Stomach (tissue), 9 donors: Measurements from ENCODE around the gene MTHFD2. TPM values are rescaled to one million over a fixed set of nuclear protein-coding genes. Genes with fewer than 3 reads are reported as not detected.

Experiments
- DNase-seq, 2 donors: peaks; one replicate each; pipeline versions ENCODE4 v3.0.0 to v3.0.0-alpha.2; 2013 to 2019
- H3K27ac ChIP-seq, 5 donors: fragments of 200-600 bp in 4 of 5; sonication (generic) in 4 of 5; one replicate each; pipeline ENCODE4 v1.5.1; 2013 to 2019; ENCODE audit warnings: mild to moderate bottlenecking in 1 of 5, moderate library complexity in 1 of 5
- H3K27me3 ChIP-seq, 3 donors: fragments of 200-600 bp; sonication (generic); one replicate each; pipeline ENCODE4 v1.5.1; 2017 to 2019; ENCODE audit warnings: mixed run types in 1 of 3
- H3K36me3 ChIP-seq, 4 donors: fragments of 200-600 bp; sonication (generic); 1 replicate in 3 of 4; 2 replicates in 1 of 4; pipeline ENCODE4 v1.5.1; 2016 to 2019
- H3K4me1 ChIP-seq, 4 donors: fragments of 200-600 bp; sonication (generic); one replicate each; pipeline ENCODE4 v1.5.1; 2016 to 2019
- H3K4me3 ChIP-seq, 4 donors: fragments of 200-600 bp; sonication (generic) in 3 of 4; one replicate each; pipeline ENCODE4 v1.5.1; 2016 to 2019; ENCODE audit warnings: mild to moderate bottlenecking in 1 of 4
- H3K9me3 ChIP-seq, 4 donors: fragments of 200-600 bp; sonication (generic); one replicate each; pipeline ENCODE4 v1.5.1; 2016 to 2019
- CTCF ChIP-seq, 7 experiments: fragments of 450-650 bp in 4 of 7; fragments of 200-600 bp in 3 of 7; sonication (generic) in 3 of 7; IDR thresholded peaks; one replicate each; pipeline ENCODE4 v1.5.1; 2016 to 2019; ENCODE audit warnings: antibody characterized with exemption in 7 of 7, control low read depth in 2 of 7, mild to moderate bottlenecking in 1 of 7
- EP300 ChIP-seq: sonication (generic); formaldehyde crosslinking; IDR thresholded peaks from one replicate; pipeline ENCODE4 v1.6.1; 2017; ENCODE audit warnings: antibody characterized with exemption
- POLR2A ChIP-seq, 4 donors: fragments of 450-650 bp; IDR thresholded peaks; one replicate each; pipeline ENCODE4 v1.6.1; 2016; ENCODE audit warnings: antibody characterized with exemption in 4 of 4, control low read depth in 2 of 4, mild to moderate bottlenecking in 1 of 4, moderate library complexity in 1 of 4
- POLR2AphosphoS5 ChIP-seq, 3 donors: sonication (generic); formaldehyde crosslinking; IDR thresholded peaks; one replicate each; pipeline ENCODE4 v1.6.1; 2016; ENCODE audit warnings: antibody characterized with exemption in 3 of 3
- WGBS, 5 donors: extraction: QIAGEN DNeasy Blood & Tissue Kit in 3 of 5; methylation state at CpG; one replicate each; pipeline versions ENCODE4 v1.1.5 to v1.1.7; 2013 to 2018; 5-methylcytosine and 5-hydroxymethylcytosine counted together
- intact Hi-C: fragments of 100-400 bp; cut with DNase I; formaldehyde crosslinking; loops from one replicate; pipeline ENCODE4 v1.15.1; 2023; ENCODE audit warnings: low total_unique reads
- polyA plus RNA-seq, 3 donors: library from polyadenylated mRNA; stranded (reverse); fragments of 200-250 nt; gene quantifications; one replicate each; pipeline ENCODE4 v1.2.3, GENCODE V29; 2013
- total RNA-seq, 5 donors: library from RNA; depleted of rRNA; stranded (reverse); fragments of >200 nt; gene quantifications; one replicate each; pipeline versions ENCODE4 v1.1.0 to v1.2.3, GENCODE V29; 2014 to 2016
- donor health status: healthy with polysubstance abuse.
- donor health status: Bipolar disorder and iron deficiency.
- donor health status: healthy.

Gene MTHFD2
- total and polyA plus RNA-seq, 8 donors: 4.3 to 54.1 (median 39.5) TPM

- Histone ChIP-seq H3K27ac (peak overlapping the region in 1 of 5 donors; percentile 41), H3K9me3 (no peaks in the 10 kb centered on the region), H3K36me3 (peaks cover 26 to 76% (median 69%) of the 10 kb centered on the region in 4 donors), H3K27me3 (no peaks in the 10 kb centered on the region), H3K4me3 (no peak overlapping the region), H3K4me1 (peaks cover 0 to 11% (median 5%) of the 10 kb centered on the region in 4 donors)
- no peak for TF ChIP-seq CTCF (IDR thresholded peaks at IDR 0.05)
- TF ChIP-seq EP300: no peak
- no peak for TF ChIP-seq POLR2A (IDR thresholded peaks at IDR 0.05)
- WGBS, 5 donors: 54 to 75% (median 64%) methylated on average over 2 of the region's 2 CpGs
- intact Hi-C loops: no loop called here
- DNase-seq: no peak
Measured at GRCh38 chr2:74152954-74153353, 45.5 kb upstream of the MTHFD2 start.

GRCh38 chr2:74155830-74156229 is 42.6 kb upstream of the MTHFD2 start:
- H3K36me3 ChIP-seq: peaks cover 53 to 97% (median 92%) of the 10 kb centered on the region in 4 donors

GRCh38 chr2:74162951-74163350 is 35.5 kb upstream of the MTHFD2 start:
- Histone ChIP-seq H3K9me3 (peaks cover 0 to 5% (median 0%) of the 10 kb centered on the region in 4 donors), H3K27me3 (no peaks in the 10 kb centered on the region), H3K36me3 (peaks cover 70 to 100% (median 99%) of the 10 kb centered on the region in 4 donors), H3K4me1 (peaks cover 0 to 13% (median 0%) of the 10 kb centered on the region in 4 donors), H3K4me3 (no peak overlapping the region), H3K27ac (no peak overlapping the region)
- no peak for DNase-seq
- intact Hi-C loops: no loop called here
- 89 to 95% (median 92%) methylated on average over 6 of the region's 6 CpGs for WGBS, 5 donors
- TF ChIP-seq POLR2AphosphoS5 (IDR thresholded peaks at IDR 0.05) (no peak), POLR2A (IDR thresholded peaks at IDR 0.05) (no peak), EP300 (no peak), CTCF (IDR thresholded peaks at IDR 0.05) (no peak)

More at GRCh38 chr2:74155830-74156229, 42.6 kb upstream of the MTHFD2 start:
- H3K4me3 ChIP-seq: no peak overlapping the region
- WGBS, 5 donors: 76 to 84% (median 83%) methylated on average over 3 of the region's 3 CpGs
- no peaks in the 10 kb centered on the region for H3K9me3 ChIP-seq
- H3K27me3 ChIP-seq: no peaks in the 10 kb centered on the region
- no peak overlapping the region for H3K27ac ChIP-seq
- no peaks in the 10 kb centered on the region for H3K4me1 ChIP-seq
- intact Hi-C loops: no loop called here
- no peak for DNase-seq
- TF ChIP-seq POLR2AphosphoS5 (IDR thresholded peaks at IDR 0.05) (no peak), CTCF (IDR thresholded peaks at IDR 0.05) (no peak), POLR2A (IDR thresholded peaks at IDR 0.05) (no peak), EP300 (no peak)

- Histone ChIP-seq H3K9me3 (peaks cover 0 to 5% (median 0%) of the 10 kb centered on the region in 4 donors), H3K27ac (no peak overlapping the region), H3K4me3 (no peak overlapping the region), H3K4me1 (peaks cover 0 to 13% (median 0%) of the 10 kb centered on the region in 4 donors), H3K36me3 (peaks cover 64 to 100% (median 99%) of the 10 kb centered on the region in 4 donors), H3K27me3 (no peaks in the 10 kb centered on the region)
- no peak for DNase-seq
- intact Hi-C loops: no loop called here
- WGBS, 5 donors: 95 to 100% (median 100%) methylated on average over 1 of the region's 1 CpG
- TF ChIP-seq POLR2AphosphoS5 (IDR thresholded peaks at IDR 0.05): no peak
- TF ChIP-seq CTCF (IDR thresholded peaks at IDR 0.05): no peak
Measured at GRCh38 chr2:74164761-74165160, 33.7 kb upstream of the MTHFD2 start.
